ENCODE data around the gene MAN2A1. TPM values are rescaled to one million over a fixed set of nuclear protein-coding genes. Genes with fewer than 3 reads are reported as not detected.
A peak's percentile ranks its signal among the peaks of the same experiment; 100 is the strongest.

MAN2A1 gene
- total RNA-seq, 1 experiment from 2014 or later, result 78.0 TPM

DNA sequence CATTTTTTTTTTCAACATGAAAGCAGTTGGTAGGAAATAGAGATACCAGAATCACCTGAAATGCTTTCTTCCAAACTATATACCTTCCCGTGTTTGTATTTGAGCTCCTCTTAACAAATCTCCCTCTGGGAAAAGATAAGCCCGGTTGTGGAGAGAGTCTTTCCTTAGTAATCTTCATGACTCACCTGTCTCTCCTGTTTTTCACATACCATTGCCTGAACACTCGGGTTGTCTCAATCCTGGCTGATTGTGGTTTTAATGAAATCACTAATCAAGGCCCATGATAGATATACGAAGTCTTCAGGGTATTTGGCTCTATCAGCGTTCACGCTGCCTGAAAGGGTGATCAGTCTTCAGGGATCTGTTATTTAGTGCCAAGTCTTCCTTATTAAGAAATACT is 136.7 kb downstream of the MAN2A1 start:
- H3K79me1 ChIP-seq (ENCODE audit: insufficient read depth, low read depth, low read length, poor library complexity, severe bottlenecking), result no peaks in the 10 kb centered on the region
- no peaks in the 10 kb centered on the region for H3K4me1 Mint-ChIP-seq
- no peak overlapping the region for H3K4me3 Mint-ChIP-seq
- no peak overlapping the region for H2BK20ac ChIP-seq (ENCODE audit: low read depth, low read length, poor library complexity, severe bottlenecking)
- TF ChIP-seq, protein P1, sequence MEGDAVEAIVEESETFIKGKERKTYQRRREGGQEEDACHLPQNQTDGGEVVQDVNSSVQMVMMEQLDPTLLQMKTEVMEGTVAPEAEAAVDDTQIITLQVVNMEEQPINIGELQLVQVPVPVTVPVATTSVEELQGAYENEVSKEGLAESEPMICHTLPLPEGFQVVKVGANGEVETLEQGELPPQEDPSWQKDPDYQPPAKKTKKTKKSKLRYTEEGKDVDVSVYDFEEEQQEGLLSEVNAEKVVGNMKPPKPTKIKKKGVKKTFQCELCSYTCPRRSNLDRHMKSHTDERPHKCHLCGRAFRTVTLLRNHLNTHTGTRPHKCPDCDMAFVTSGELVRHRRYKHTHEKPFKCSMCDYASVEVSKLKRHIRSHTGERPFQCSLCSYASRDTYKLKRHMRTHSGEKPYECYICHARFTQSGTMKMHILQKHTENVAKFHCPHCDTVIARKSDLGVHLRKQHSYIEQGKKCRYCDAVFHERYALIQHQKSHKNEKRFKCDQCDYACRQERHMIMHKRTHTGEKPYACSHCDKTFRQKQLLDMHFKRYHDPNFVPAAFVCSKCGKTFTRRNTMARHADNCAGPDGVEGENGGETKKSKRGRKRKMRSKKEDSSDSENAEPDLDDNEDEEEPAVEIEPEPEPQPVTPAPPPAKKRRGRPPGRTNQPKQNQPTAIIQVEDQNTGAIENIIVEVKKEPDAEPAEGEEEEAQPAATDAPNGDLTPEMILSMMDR (conservative IDR thresholded peaks at IDR 0.05), result no peak
- H3K9me3 ChIP-seq (ENCODE audit: control insufficient read depth, low read depth, low read length), result no peaks in the 10 kb centered on the region
- no peaks in the 10 kb centered on the region for H3K4me1 ChIP-seq (ENCODE audit: insufficient read depth, low read length)
- H2BK5ac ChIP-seq (ENCODE audit: insufficient read length, low read length), result no peak overlapping the region
- 0 out of 7 replicates have a peak overlapping the region, but pooled peaks of 1 of the 3 experiments have one; percentile 21 for H3K27ac Mint-ChIP-seq
- no peak overlapping the region for H3K14ac ChIP-seq (ENCODE audit: insufficient read depth, low read length)
- H2BK120ac ChIP-seq (ENCODE audit: low read depth, low read length, poor library complexity, severe bottlenecking), result no peak overlapping the region
- no peak overlapping the region for H2AFZ ChIP-seq (ENCODE audit: low read length)
- H3K4me2 ChIP-seq (ENCODE audit: insufficient read depth, insufficient read length, low read length), result no peak overlapping the region
- no peak overlapping the region for H2AK5ac ChIP-seq (ENCODE audit: insufficient read length, low read length)
- H3K9me3 Mint-ChIP-seq, result peaks cover 3 to 4% of the 10 kb centered on the region in 2 experiments; a peak in 4 of 5 replicates
- H2BK15ac ChIP-seq (ENCODE audit: low read depth, low read length), result no peak overlapping the region
- no peak overlapping the region for H4K8ac ChIP-seq (replicated peaks; ENCODE audit: insufficient read length, low read depth, low read length)
- H3K56ac ChIP-seq (ENCODE audit: insufficient read length, low read depth, low read length), result no peak overlapping the region
- no peak overlapping the region for H4K91ac ChIP-seq (ENCODE audit: insufficient read length, low read depth, low read length)
- H3K36me3 Mint-ChIP-seq (ENCODE audit: insufficient read depth in 1 of 3, low read depth in 3 of 3), result peaks cover 41 to 77% (median 76%) of the 10 kb centered on the region in 3 experiments
- DNase-seq, result no peak
- no peaks in the 10 kb centered on the region for H3K27me3 ChIP-seq (ENCODE audit: insufficient read depth, low read length)
- no peaks in the 10 kb centered on the region for H4K20me1 ChIP-seq (ENCODE audit: control insufficient read depth, insufficient read depth, insufficient read length)
- no peak overlapping the region for H3K9ac ChIP-seq (ENCODE audit: extremely low read depth, insufficient read length, low read length)
- no peaks in the 10 kb centered on the region for H3K79me2 ChIP-seq (ENCODE audit: insufficient read depth, low read length)
- no peak overlapping the region for H3K23ac ChIP-seq (ENCODE audit: insufficient read length, low read depth, low read length)
- no peak overlapping the region for H2BK12ac ChIP-seq (ENCODE audit: insufficient read length, low read depth, low read length)
- H3K23me2 ChIP-seq (ENCODE audit: insufficient read length, low read depth, low read length, poor library complexity, severe bottlenecking), result no peaks in the 10 kb centered on the region
- no peak overlapping the region for H3T11ph ChIP-seq (ENCODE audit: low read length)
- no peak overlapping the region for H3K18ac ChIP-seq (ENCODE audit: insufficient read length, low read depth, low read length)
- no CpG with 5 or more reads among the region's 6 CpGs for WGBS (ENCODE audit: extremely low coverage, insufficient read length, low lambda C conversion rate)
- no peaks in the 10 kb centered on the region for H3K27me3 Mint-ChIP-seq (ENCODE audit: low read depth)
- H3K27ac ChIP-seq (ENCODE audit: insufficient read length, low read depth, low read length), result no peak overlapping the region
- H4K5ac ChIP-seq (ENCODE audit: insufficient read length, low read depth, low read length), result no peak overlapping the region
- H3K4ac ChIP-seq (ENCODE audit: low read depth, low read length), result no peak overlapping the region

All from H9 (cell line).